B cell (primary cell): ENCODE data around the gene PAM. TPM values are rescaled to one million over a fixed set of nuclear protein-coding genes. Genes with fewer than 3 reads are reported as not detected.

ENCODE experiments used
- ATAC-seq: fragments of 200-7000 bp; cut with Tn5 transposase; one replicate; pipeline ENCODE4 v1.10.0; 2021; ENCODE audit warnings: low read depth, mild to moderate bottlenecking, moderate number of reproducible peaks, moderate library complexity
- CTCF ChIA-PET: fragments of 350-600 bp; sonication (Branson Sonifier 250); formaldehyde crosslinking; loops from one replicate; lab custom pipeline; 2021; ENCODE audit warnings: antibody characterized with exemption, inconsistent platforms; lab: Charles Lee
- POLR2A ChIA-PET: fragments of 350-600 bp; sonication (Branson Sonifier 250); formaldehyde crosslinking; loops from one replicate; lab custom pipeline; 2021; ENCODE audit warnings: antibody characterized with exemption; lab: Charles Lee
- DNase-seq: peaks from one replicate; pipeline ENCODE4 v3.0.0; 2013
- H2AFZ ChIP-seq: 2 replicates; pipeline ENCODE4 v1.6.1; 2012; ENCODE audit warnings: mild to moderate bottlenecking, low read depth, low read length; ENCODE audit not compliant: insufficient read depth, poor library complexity, severe bottlenecking
- H3K27ac ChIP-seq, 2 donors: 1 replicate in 1 of 2; 2 replicates in 1 of 2; pipeline ENCODE4 v1.5.1; 2012 to 2013; ENCODE audit warnings: low read length in 2 of 2, mild to moderate bottlenecking in 2 of 2, moderate library complexity in 1 of 2
- H3K27me3 ChIP-seq, 4 experiments: fragments of 200-600 bp in 1 of 4; sonication (generic) in 1 of 4; replicated peaks in 1 of 4; 1 replicate in 2 of 4; 2 replicates in 2 of 4; pipeline versions ENCODE4 v1.6.1 to v1.7.0; 2013 to 2016; ENCODE audit warnings: low read length in 3 of 4, mild to moderate bottlenecking in 2 of 4, mixed read lengths in 1 of 4, moderate library complexity in 1 of 4; ENCODE audit not compliant: insufficient read depth in 4 of 4, control insufficient read depth in 3 of 4; ENCODE audit errors: control extremely low read depth in 1 of 4
- H3K36me3 ChIP-seq, 2 experiments: replicated peaks in 1 of 2; 1 replicate in 1 of 2; 2 replicates in 1 of 2; pipeline versions ENCODE4 v1.6.1 to v1.7.1; 2013; ENCODE audit warnings: low read length in 1 of 2; ENCODE audit not compliant: insufficient read depth in 2 of 2, control insufficient read depth in 1 of 2; ENCODE audit errors: control extremely low read depth in 1 of 2, extremely low read depth in 1 of 2
- H3K4me1 ChIP-seq, 2 donors: fragments of 200-600 bp in 1 of 2; sonication (generic) in 1 of 2; 1 replicate in 1 of 2; 2 replicates in 1 of 2; pipeline versions ENCODE4 v1.5.1 to v1.6.1; 2013 to 2017; ENCODE audit warnings: low read length in 2 of 2; ENCODE audit not compliant: control insufficient read depth in 2 of 2, insufficient read depth in 2 of 2
- H3K4me2 ChIP-seq: replicated peaks from 2 replicates; pipeline ENCODE3; 2012; ENCODE audit warnings: mild to moderate bottlenecking, low read depth, low read length; ENCODE audit not compliant: poor library complexity, severe bottlenecking
- H3K4me3 ChIP-seq, 5 experiments: fragments of 200-600 bp in 1 of 5; sonication (generic) in 1 of 5; 1 replicate in 3 of 5; 2 replicates in 2 of 5; pipeline versions ENCODE4 v1.5.1 to v1.7.0; 2011 to 2016; ENCODE audit warnings: low read length in 4 of 5, mild to moderate bottlenecking in 4 of 5, low read depth in 2 of 5, control low read depth in 1 of 5, moderate library complexity in 1 of 5; ENCODE audit not compliant: insufficient read depth in 1 of 5; ENCODE audit errors: control extremely low read depth in 1 of 5, extremely low read depth in 1 of 5
- H3K79me2 ChIP-seq: fragments of 200-600 bp; sonication (generic); one replicate; pipeline ENCODE4 v1.6.0; 2016; ENCODE audit warnings: low read length; ENCODE audit not compliant: control insufficient read depth, insufficient read depth
- H3K9ac ChIP-seq: fragments of 200-600 bp; sonication (generic); 2 replicates; pipeline ENCODE4 v1.6.1; 2017; ENCODE audit warnings: mild to moderate bottlenecking, low read length, moderate library complexity
- H3K9me3 ChIP-seq, 3 donors: one replicate each; pipeline versions ENCODE4 v1.6.1 to v1.7.1; 2013; ENCODE audit warnings: low read length in 2 of 3; ENCODE audit not compliant: control insufficient read depth in 2 of 3, insufficient read depth in 1 of 3; ENCODE audit errors: control extremely low read depth in 1 of 3
- H4K20me1 ChIP-seq: 2 replicates; pipeline ENCODE4 v1.6.0; 2012; ENCODE audit warnings: mild to moderate bottlenecking, low read length; ENCODE audit not compliant: insufficient read depth, control insufficient read depth, poor library complexity, severe bottlenecking
- H3K27ac Mint-ChIP-seq: one replicate; pipeline ENCODE4 v1.8.0; 2021; ENCODE audit warnings: mixed read lengths
- H3K27me3 Mint-ChIP-seq: one replicate; pipeline ENCODE4 v1.8.0; 2021; ENCODE audit warnings: mixed read lengths
- H3K4me1 Mint-ChIP-seq: one replicate; pipeline ENCODE4 v1.8.0; 2021; ENCODE audit warnings: mixed read lengths
- H3K4me3 Mint-ChIP-seq: one replicate; pipeline ENCODE4 v1.8.0; 2021; ENCODE audit warnings: mixed read lengths
- H3K9me3 Mint-ChIP-seq: one replicate; pipeline ENCODE4 v1.8.0; 2022; ENCODE audit warnings: mixed read lengths; ENCODE audit not compliant: insufficient read depth
- EZH2 ChIP-seq: IDR thresholded peaks from 2 replicates; pipeline ENCODE4 v1.6.1; 2012; ENCODE audit warnings: borderline replicate concordance, low read depth, mild to moderate bottlenecking, moderate library complexity, low read length; ENCODE audit not compliant: insufficient read depth, poor library complexity, severe bottlenecking
- WGBS: methylation state at CpG from one replicate; pipeline ENCODE4 v1.1.5; 2013; ENCODE audit warnings: missing lambda C conversion rate; ENCODE audit not compliant: insufficient coverage; 5-methylcytosine and 5-hydroxymethylcytosine counted together
- intact Hi-C: fragments of 100-400 bp; cut with micrococcal nuclease; formaldehyde crosslinking; loops from one replicate; pipeline ENCODE4 v1.10.0; 2022
- polyA minus RNA-seq: library from RNA; depleted of rRNA, polyadenylated mRNA; stranded (reverse); fragments of >200 nt; gene quantifications from 2 replicates; pipeline ENCODE4 v1.2.3, GENCODE V29; 2012
- polyA plus RNA-seq: library from polyadenylated mRNA; depleted of rRNA; stranded (reverse); fragments of >200 nt; gene quantifications from 2 replicates; pipeline ENCODE4 v1.2.3, GENCODE V29; 2012
- total RNA-seq, 2 donors: library from RNA; stranded (reverse); fragments of 120-200 nt in 1 of 2; gene quantifications; 1 replicate in 1 of 2; 2 replicates in 1 of 2; pipeline versions ENCODE4 v1.2.3 to v1.2.4, GENCODE V29; 2013 to 2022
- TF ChIP-seq, protein P1 (sequence below): fragments of 200-600 bp; IDR thresholded peaks from one replicate; pipeline ENCODE4 v1.8.0; 2022; ENCODE audit warnings: antibody characterized with exemption, mild to moderate bottlenecking

The PAM gene
- 34.8 and 37.2 TPM in 2 replicates for total RNA-seq
- 4.8 TPM for total RNA-seq (2013)
- 1.00 and 1.6 TPM in 2 replicates for polyA plus RNA-seq
- polyA minus RNA-seq, result 4.2 and 9.6 TPM in 2 replicates

DNA sequence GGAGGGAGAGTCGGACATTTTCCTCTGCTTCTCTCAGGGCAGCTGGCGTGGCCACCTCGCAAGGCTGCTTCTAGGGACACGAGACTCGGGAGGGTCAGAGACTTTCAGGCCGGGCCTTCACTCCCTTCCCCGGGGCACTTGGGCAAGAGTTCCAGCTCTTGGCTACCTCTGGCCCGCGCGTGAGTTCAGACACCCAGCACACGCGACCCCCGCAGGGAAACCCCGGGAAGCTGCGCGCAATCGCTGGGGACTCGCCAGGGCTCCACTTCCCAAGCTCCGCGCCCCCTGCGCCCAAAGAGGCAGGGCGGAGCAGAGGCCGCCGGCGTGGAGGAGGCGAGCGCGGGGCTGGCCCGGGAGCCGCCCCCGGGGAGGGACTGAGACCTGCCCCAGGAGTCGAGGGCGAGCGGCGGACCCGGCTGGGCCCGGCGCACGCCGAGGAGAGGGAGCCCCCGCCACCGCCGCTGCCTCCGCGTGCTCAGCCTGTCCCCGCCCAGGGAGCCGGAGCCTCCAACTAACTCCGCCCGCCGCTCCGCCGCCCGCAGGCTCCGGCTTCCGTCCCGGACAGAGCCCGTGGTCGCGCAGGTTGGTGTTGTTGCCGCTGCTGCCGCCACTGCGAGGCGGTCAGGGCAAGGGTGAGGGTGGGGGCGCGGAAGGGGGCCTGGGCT, at the start of gene PAM:
Gene PAM (plus strand): TSS at position 539 of the 665 bp plus-strand sequence. CDS start 110,891 bp downstream, outside the sequence.
- intact Hi-C loops, result loop anchor here (1.0 to 5.0 kb wide), 2 partner anchors 365 to 502 kb away; partner anchors contain the start of genes GIN1, MACIR and PPIP5K2
- H3K36me3 ChIP-seq, result no peaks in the 10 kb centered on the region
- peak within 1 kb of the TSS; percentile 92 for H2AFZ ChIP-seq

More for the DNA sequence above, at the start of gene PAM:
- WGBS, result under 1% methylated on average over 65 of the region's 65 CpGs
- DNase-seq, result peak; percentile 74
- Histone ChIP-seq H3K4me2 (peak within 1 kb of the TSS; percentile 95), H3K27ac (peak within 1 kb of the TSS; percentile 29 to 55), H3K9ac (peak within 1 kb of the TSS; percentile 76), H3K79me2 (no peaks in the 10 kb centered on the region), H4K20me1 (no peaks in the 10 kb centered on the region), H3K4me1 (peaks cover 16 to 23% of the 10 kb centered on the region in 2 donors), H3K27me3 (peaks cover 0 to 24% (median 7%) of the 10 kb centered on the region in 4 experiments), H3K4me3 (peak within 1 kb of the TSS; percentile 57 to 74 (median 69)), H3K9me3 (peaks cover 0 to 6% (median 0%) of the 10 kb centered on the region in 3 donors)
- ATAC-seq, result peak; percentile 67
- no peaks in the 10 kb centered on the region for H3K9me3 Mint-ChIP-seq
- CTCF ChIA-PET, result interaction anchor here (1.3 to 2.3 kb wide), 2 partner anchors 25 to 365 kb away, joined by 7 to 9 read pairs; partner anchors contain the start of genes GIN1 and PPIP5K2
- peaks cover 26% of the 10 kb centered on the region for H3K4me1 Mint-ChIP-seq
- POLR2A ChIA-PET, result interaction anchor here (0.7 to 1.6 kb wide), 2 partner anchors 365 to 393 kb away, joined by 3 to 7 read pairs; partner anchors contain the start of genes GIN1 and PPIP5K2
- peak within 1 kb of the TSS; percentile 91 for H3K27ac Mint-ChIP-seq
- peak within 1 kb of the TSS; percentile 97 for H3K4me3 Mint-ChIP-seq
- H3K27me3 Mint-ChIP-seq, result peaks cover 19% of the 10 kb centered on the region
- TF ChIP-seq EZH2, result no peak
- TF ChIP-seq, protein P1, sequence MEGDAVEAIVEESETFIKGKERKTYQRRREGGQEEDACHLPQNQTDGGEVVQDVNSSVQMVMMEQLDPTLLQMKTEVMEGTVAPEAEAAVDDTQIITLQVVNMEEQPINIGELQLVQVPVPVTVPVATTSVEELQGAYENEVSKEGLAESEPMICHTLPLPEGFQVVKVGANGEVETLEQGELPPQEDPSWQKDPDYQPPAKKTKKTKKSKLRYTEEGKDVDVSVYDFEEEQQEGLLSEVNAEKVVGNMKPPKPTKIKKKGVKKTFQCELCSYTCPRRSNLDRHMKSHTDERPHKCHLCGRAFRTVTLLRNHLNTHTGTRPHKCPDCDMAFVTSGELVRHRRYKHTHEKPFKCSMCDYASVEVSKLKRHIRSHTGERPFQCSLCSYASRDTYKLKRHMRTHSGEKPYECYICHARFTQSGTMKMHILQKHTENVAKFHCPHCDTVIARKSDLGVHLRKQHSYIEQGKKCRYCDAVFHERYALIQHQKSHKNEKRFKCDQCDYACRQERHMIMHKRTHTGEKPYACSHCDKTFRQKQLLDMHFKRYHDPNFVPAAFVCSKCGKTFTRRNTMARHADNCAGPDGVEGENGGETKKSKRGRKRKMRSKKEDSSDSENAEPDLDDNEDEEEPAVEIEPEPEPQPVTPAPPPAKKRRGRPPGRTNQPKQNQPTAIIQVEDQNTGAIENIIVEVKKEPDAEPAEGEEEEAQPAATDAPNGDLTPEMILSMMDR, result no peak
